CD4-positive, alpha-beta T cell (primary cell): ENCODE measurements around the gene VBP1. TPM values are rescaled to one million over a fixed set of nuclear protein-coding genes. Genes with fewer than 3 reads are reported as not detected.

Experiments used
- ATAC-seq: fragments of 200-7000 bp; cut with Tn5 transposase; one replicate; pipeline ENCODE4 v1.10.0; 2022; ENCODE audit warnings: mild to moderate bottlenecking; ENCODE audit not compliant: poor library complexity
- CTCF ChIA-PET: fragments of 350-600 bp; sonication (Branson Sonifier 250); formaldehyde crosslinking; loops from one replicate; lab custom pipeline; 2021; ENCODE audit warnings: antibody characterized with exemption, inconsistent platforms; lab: Charles Lee
- POLR2A ChIA-PET: fragments of 350-600 bp; sonication (Branson Sonifier 250); formaldehyde crosslinking; loops from one replicate; lab custom pipeline; 2021; ENCODE audit warnings: antibody characterized with exemption, inconsistent platforms; lab: Charles Lee
- DNase-seq, 14 experiments: peaks; one replicate each; pipeline ENCODE4 v3.0.0-alpha.2; 2013 to 2020; ENCODE audit warnings: mixed read lengths in 2 of 14
- H3K27ac ChIP-seq, 2 donors: one replicate each; pipeline versions ENCODE4 v1.5.1 to v1.7.0; 2013; ENCODE audit warnings: low read length in 2 of 2, low read depth in 1 of 2, mild to moderate bottlenecking in 1 of 2
- H3K27me3 ChIP-seq, 2 experiments: 1 replicate in 1 of 2; 2 replicates in 1 of 2; pipeline versions ENCODE4 v1.6.1 to v1.7.0; 2013; ENCODE audit warnings: low read length in 2 of 2, control low read depth in 1 of 2, mild to moderate bottlenecking in 1 of 2, moderate library complexity in 1 of 2; ENCODE audit not compliant: insufficient read depth in 2 of 2, control insufficient read depth in 1 of 2
- H3K36me3 ChIP-seq: one replicate; pipeline ENCODE4 v1.6.1; 2013; ENCODE audit warnings: low read length, control low read depth; ENCODE audit not compliant: insufficient read depth
- H3K4me1 ChIP-seq: one replicate; pipeline ENCODE4 v1.6.1; 2013; ENCODE audit warnings: low read length, control low read depth; ENCODE audit not compliant: insufficient read depth
- H3K4me3 ChIP-seq: one replicate; pipeline ENCODE4 v1.5.1; 2013; ENCODE audit warnings: mild to moderate bottlenecking, low read length, moderate library complexity
- H3K9me3 ChIP-seq, 2 experiments: 1 replicate in 1 of 2; 2 replicates in 1 of 2; pipeline versions ENCODE4 v1.6.1 to v1.7.0; 2013; ENCODE audit warnings: low read length in 2 of 2, mild to moderate bottlenecking in 2 of 2, control low read depth in 1 of 2, moderate library complexity in 1 of 2; ENCODE audit not compliant: control insufficient read depth in 1 of 2, insufficient read depth in 1 of 2
- H3K27ac Mint-ChIP-seq: one replicate; pipeline ENCODE4 v1.8.0; 2020; ENCODE audit warnings: mixed read lengths
- H3K27me3 Mint-ChIP-seq: one replicate; pipeline ENCODE4 v1.8.0; 2021; ENCODE audit warnings: mixed read lengths
- H3K36me3 Mint-ChIP-seq: one replicate; pipeline ENCODE4 v1.8.0; 2021; ENCODE audit warnings: low read depth, mixed read lengths
- H3K4me1 Mint-ChIP-seq: one replicate; pipeline ENCODE4 v1.8.0; 2021; ENCODE audit warnings: low read depth, mixed read lengths
- H3K4me3 Mint-ChIP-seq: one replicate; pipeline ENCODE4 v1.8.0; 2020; ENCODE audit warnings: mild to moderate bottlenecking, mixed read lengths
- H3K9me3 Mint-ChIP-seq: one replicate; pipeline ENCODE4 v1.8.0; 2020; ENCODE audit warnings: mixed read lengths
- CTCF ChIP-seq: fragments of 200-600 bp; IDR thresholded peaks from one replicate; pipeline ENCODE4 v1.8.0; 2022; ENCODE audit warnings: antibody characterized with exemption, mild to moderate bottlenecking
- intact Hi-C, 2 experiments: fragments of 100-400 bp; cut with DNase I in 1 of 2; cut with micrococcal nuclease in 1 of 2; formaldehyde crosslinking; loops; one replicate each; pipeline versions ENCODE4 v1.15.1 to v1.9.0; 2023 to 2025; cut with DNase I, micrococcal nuclease
- total RNA-seq, 174 experiments: library from RNA in 2 of 174; stranded (reverse) in 2 of 174; gene quantifications; one replicate each; pipeline ENCODE4 v1.2.3 and lab custom pipeline; 2021 to 2026

VBP1 gene
- total RNA-seq, 2 experiments from 2014 or later: 8.5 to 8.7 TPM

- Mint-ChIP-seq H3K27me3 (no peaks in the 10 kb centered on the region), H3K36me3 (peaks cover 7% of the 10 kb centered on the region), H3K27ac (peak overlapping the region; percentile 96), H3K9me3 (no peaks in the 10 kb centered on the region), H3K4me1 (peaks cover 35% of the 10 kb centered on the region), H3K4me3 (peak overlapping the region; percentile 99)
- intact Hi-C loops: loop anchor here (1.0 to 10.0 kb wide), 6 partner anchors 27 to 233 kb away; partner anchors contain the start of gene RAB39B (in 2 of the 2)
- Histone ChIP-seq H3K4me1 (peaks cover 17% of the 10 kb centered on the region), H3K36me3 (peaks cover 3% of the 10 kb centered on the region), H3K9me3 (no peaks in the 10 kb centered on the region), H3K27me3 (no peaks in the 10 kb centered on the region), H3K4me3 (peak overlapping the region; percentile 92), H3K27ac (peak overlapping the region; percentile 70 to 75)
- ATAC-seq (peak; percentile 39), DNase-seq (no peak)
- TF ChIP-seq CTCF: no peak
- ChIA-PET POLR2A (interaction anchor here (0.8 to 2.1 kb wide), 8 partner anchors 10 to 189 kb away, joined by 3 to 27 read pairs (median 4); partner anchors contain the start of gene FUNDC2), CTCF (interaction anchor here (0.7 to 1.6 kb wide), 5 partner anchors 20 to 49 kb away, joined by 3 to 6 read pairs (median 3); partner anchors contain the start of gene RAB39B)
These were observed 649 bp upstream of the VBP1 start for GRCh38 chrX:155215443-155216178.

GRCh38 chrX:155216940-155217440 lies 730 bp downstream of the VBP1 start:
- DNase-seq: peak in 1 of 14 experiments; percentile 4
- Histone ChIP-seq H3K36me3 (peaks cover 13% of the 10 kb centered on the region), H3K27ac (peak overlapping the region in 1 of 2 donors; percentile 75), H3K4me3 (peak overlapping the region; percentile 92), H3K4me1 (peaks cover 17% of the 10 kb centered on the region), H3K9me3 (no peaks in the 10 kb centered on the region), H3K27me3 (no peaks in the 10 kb centered on the region)
- ChIA-PET CTCF (interaction anchor here (0.7 to 1.7 kb wide), 9 partner anchors 9 to 75 kb away, joined by 3 to 6 read pairs (median 3); partner anchors contain the start of gene RAB39B), POLR2A (interaction anchor here (0.5 to 2.1 kb wide), 8 partner anchors 9 to 145 kb away, joined by 3 to 27 read pairs (median 4); partner anchors contain the start of gene RAB39B)
- H3K27ac Mint-ChIP-seq: peak overlapping the region; percentile 96
- peak overlapping the region; percentile 99 for H3K4me3 Mint-ChIP-seq
- intact Hi-C loops: loop anchor here (1.0 to 10.0 kb wide), 6 partner anchors 28 to 235 kb away; partner anchors contain the start of gene RAB39B (in 2 of the 2)
- peaks cover 15% of the 10 kb centered on the region for H3K36me3 Mint-ChIP-seq
- no peaks in the 10 kb centered on the region for H3K27me3 Mint-ChIP-seq
- H3K4me1 Mint-ChIP-seq: peaks cover 35% of the 10 kb centered on the region
- peak; percentile 2 for TF ChIP-seq CTCF
- no peak for ATAC-seq
- H3K9me3 Mint-ChIP-seq: no peaks in the 10 kb centered on the region

GRCh38 chrX:155218777-155219176 lies 2.5 kb downstream of the VBP1 start:
- DNase-seq (no peak), ATAC-seq (no peak)
- Mint-ChIP-seq H3K9me3 (no peaks in the 10 kb centered on the region), H3K4me1 (peaks cover 35% of the 10 kb centered on the region), H3K27me3 (no peaks in the 10 kb centered on the region), H3K4me3 (peak overlapping the region; percentile 64), H3K36me3 (peaks cover 24% of the 10 kb centered on the region), H3K27ac (peak overlapping the region; percentile 11)
- no peaks in the 10 kb centered on the region for H3K27me3 ChIP-seq
- no peak overlapping the region for H3K27ac ChIP-seq
- CTCF ChIA-PET: no interaction called here
- peaks cover 17% of the 10 kb centered on the region for H3K4me1 ChIP-seq
- no peak overlapping the region for H3K4me3 ChIP-seq
- peaks cover 16% of the 10 kb centered on the region for H3K36me3 ChIP-seq
- TF ChIP-seq CTCF: no peak
- POLR2A ChIA-PET: no interaction called here
- no peaks in the 10 kb centered on the region for H3K9me3 ChIP-seq
- intact Hi-C loops: loop anchor here (5.0 to 10.0 kb wide), 4 partner anchors 44 to 236 kb away; partner anchors contain the start of gene RAB39B (in 2 of the 2)
